Stimulated activated CD8-positive, alpha-beta memory T cell treated with anti-CD3 and anti-CD28 coated beads, Interleukin-7, amount 100 ng/mL, for 24 hours (primary cell): ENCODE measurements around the gene PNMA1.

Source experiments
- DNase-seq: peaks from one replicate; pipeline ENCODE4 v3.0.0-alpha.2; 2020; ENCODE audit warnings: low read depth

The PNMA1 gene

DNA sequence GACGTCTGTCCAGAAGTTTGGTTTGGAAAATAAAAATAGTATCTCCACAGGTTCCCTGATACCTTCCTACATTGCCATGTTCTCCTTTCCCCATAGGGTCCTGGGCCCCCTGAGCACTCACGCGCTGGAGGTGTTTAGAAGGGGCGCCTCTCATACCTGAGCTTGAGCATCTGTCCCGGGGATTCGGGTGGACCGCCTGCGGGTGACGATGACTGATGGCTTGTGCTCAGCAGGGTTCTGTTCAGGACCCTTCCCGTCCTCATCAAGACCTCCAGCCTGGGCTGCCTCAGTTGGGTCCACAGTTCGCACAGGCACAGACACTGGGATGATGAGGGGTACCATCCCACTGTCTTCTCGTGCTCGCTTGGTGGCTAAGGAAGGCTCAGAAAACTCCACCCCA is 22.7 kb upstream of the PNMA1 start:
- DNase-seq = no peak

DNA sequence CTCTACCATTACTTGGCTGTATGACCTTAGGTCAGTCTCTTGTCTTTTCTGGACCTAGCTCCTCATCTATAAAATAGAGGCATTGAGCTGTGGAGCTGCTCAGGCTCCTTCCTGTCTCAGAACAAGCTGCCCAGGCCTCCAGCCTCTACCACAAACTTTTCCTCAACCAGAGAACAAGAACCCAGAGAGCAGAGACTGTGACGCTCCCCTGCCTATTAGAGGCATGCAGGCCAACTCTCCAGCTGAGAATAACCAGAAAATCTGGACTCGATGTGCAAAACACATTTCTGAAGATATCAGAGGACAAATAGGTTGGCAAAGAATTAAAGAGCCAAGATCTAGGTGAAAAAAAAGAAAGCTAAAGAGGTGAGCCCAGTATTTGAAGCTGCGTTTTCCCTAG is 17.8 kb upstream of the PNMA1 start:
- no peak for DNase-seq

- DNase-seq = no peak
These were observed 16.9 kb upstream of the PNMA1 start for GRCh38 chr14:73731111-73731510.

DNA sequence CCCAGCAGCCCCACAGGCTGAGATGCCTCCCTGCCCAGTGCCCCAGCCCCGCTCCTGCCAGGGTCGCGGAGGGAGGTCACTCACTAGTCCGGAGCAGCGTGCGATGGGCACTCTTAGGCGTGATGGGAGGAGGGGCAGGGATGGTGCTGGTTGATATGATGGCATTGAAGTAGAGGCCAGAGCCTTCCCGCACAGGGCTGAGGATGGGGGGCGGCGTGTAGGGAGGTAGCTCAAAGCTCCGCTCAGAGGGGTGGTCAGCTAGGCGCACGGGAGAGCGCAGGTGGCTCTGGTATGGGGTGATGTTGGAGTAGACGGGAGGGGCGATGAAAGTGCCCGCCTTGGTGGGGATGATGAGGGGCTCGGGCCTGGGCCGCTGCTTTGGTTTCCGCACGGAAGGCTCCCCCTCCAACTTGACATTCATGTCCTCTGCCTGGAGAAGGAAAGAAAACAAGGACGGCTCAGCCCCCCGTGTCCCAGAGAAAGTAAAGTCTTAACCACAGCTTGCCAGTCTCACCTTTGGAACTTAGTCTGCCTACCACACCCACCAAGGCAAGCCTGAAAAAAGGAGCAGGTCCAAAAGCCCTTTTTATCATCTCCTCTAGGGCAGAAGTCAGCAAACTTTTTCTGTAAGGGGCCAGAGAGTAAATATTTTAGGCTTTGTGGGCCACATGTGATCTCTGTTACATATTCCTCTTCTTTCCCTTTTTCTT is 15.5 kb upstream of the PNMA1 start:
- DNase-seq = no peak

DNA sequence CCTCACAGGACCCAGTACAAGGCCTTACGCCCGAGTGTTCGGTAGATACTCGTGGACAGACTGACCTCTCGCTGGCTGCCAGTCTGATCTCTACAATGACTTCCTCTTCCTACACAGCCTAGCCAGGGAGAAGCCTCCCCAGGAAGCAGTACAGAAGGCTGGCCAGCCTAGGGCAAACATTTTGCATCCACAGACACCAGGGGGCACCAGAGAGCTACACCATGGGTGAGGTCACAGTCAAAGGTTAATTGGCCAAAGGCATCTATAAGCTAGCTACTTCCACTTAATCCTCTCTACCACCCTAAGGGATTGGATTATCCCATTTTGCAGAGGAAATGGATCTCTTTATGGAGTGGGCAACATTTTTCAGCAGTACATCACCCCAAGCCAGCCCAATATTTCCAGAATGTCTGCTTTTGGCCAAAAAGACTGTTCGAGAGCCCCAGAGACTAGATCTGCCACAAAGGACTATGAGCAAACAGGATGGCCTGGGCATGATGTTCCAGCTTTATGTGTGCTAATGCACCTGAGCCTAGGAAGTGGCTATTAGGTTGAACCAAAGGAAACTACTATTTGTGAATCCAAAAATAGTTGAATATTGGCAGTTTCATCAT is 14.6 kb upstream of the PNMA1 start:
- DNase-seq = peak; percentile 79

GRCh38 chr14:73727166-73727565 is 13.0 kb upstream of the PNMA1 start:
- DNase-seq = no peak

DNA sequence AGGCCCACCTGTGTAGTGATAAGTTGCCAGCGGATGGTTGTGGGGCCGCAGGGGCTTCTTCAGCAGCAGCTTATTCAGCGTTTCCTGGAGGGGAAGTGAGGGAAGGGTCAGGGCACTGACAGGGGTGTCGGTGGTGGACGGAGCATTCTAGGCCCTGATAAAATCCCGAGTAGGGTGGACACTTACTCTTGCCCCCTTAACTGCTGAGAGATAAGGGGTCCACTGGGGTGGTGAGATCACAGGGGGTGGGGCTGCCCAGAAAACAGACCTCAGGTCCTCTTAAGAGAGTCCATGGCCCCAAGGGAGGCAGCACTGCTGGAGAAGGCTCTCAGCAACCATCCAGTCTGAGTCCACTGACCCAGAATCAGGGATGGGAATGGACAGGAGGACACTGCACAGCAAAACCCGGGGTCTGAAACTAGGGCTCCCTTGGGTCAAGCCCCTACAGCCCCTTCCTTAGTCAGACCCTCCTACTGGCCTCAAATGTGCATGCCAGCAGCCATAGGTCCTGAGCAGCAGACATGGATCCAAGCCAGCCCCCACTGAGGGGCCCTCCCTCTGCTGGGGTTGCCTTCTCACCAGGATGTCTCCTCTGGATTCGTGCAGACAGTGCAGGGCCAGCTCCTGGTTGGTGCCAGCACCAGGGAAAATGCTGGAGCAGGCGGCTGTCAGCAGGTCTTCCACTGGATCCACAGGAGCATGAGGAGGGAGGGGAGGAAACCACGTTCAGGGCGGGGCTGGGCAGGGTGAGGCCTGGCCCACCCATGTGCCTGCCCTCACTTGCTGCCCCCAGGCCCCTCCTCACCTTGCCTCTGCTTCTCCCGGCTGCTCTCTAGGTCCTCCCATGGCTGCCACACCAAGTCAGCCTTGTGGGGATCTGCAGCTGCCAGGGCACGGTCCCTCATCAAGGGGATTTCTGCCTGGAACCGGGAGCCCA is 12.1 kb upstream of the PNMA1 start:
- DNase-seq = no peak

- DNase-seq = no peak
These were observed 11.2 kb upstream of the PNMA1 start for GRCh38 chr14:73725116-73726024.

- DNase-seq = no peak
These were observed 10.5 kb upstream of the PNMA1 start for GRCh38 chr14:73724696-73725095.

DNA sequence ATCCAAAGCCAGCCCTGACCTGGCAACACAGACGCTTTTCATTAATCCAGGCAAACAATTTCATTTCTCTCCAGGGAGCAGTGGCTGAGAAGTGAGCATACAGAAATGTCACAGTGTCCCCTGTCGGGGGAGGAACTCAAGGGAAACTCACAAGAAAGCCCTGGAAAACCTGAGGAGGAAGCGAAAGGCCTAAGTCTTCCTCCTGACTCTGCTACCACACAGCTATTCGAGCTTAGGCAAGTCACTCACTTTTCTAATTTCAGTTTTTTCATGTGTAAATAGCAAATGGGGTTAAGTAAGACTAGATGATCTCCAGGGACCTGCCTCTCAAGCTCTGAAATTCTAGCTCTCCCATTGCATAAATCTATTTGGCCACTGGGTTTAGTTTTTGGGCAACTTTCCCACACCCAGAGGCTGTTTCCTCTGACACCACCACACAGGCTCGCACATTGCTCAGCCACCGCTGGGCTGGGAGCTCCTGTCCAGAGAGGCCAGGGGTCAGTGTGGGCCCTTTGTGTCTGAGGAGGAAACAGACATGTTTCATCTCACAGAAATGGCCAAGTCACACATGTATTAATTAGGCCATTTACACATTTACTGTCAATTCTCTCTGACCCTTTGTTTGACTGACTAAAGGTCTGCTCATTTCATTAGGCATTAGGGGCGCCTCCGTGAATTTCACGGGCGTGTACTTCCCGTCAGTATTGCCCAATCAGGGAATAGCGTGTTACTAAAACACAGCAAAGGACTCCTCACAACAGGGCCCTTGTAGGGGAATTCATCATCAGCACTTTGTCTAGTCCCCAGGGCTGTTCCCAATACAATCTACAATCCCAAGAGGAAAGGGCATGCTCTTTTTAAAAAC is 9.8 kb upstream of the PNMA1 start:
- no peak for DNase-seq

DNA sequence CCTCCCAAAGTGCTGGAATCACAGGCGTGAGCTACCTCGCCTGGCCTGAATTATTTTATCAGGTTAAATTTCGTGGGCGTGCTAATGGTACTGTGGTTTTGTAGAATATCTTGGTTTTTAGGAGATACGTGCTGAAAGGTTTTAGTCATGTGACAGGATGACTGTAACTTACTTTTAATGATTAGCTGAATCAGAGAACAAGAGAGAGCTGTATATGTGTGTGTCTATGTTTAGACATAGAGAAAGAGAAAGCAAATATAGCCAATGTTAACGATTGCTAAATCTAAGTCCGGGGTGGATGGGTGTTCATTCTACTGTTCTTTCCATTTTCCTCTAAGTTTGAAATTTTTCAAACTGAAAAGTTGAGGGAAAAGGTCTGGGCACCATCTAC is 9.2 kb upstream of the PNMA1 start:
- no peak for DNase-seq

DNA sequence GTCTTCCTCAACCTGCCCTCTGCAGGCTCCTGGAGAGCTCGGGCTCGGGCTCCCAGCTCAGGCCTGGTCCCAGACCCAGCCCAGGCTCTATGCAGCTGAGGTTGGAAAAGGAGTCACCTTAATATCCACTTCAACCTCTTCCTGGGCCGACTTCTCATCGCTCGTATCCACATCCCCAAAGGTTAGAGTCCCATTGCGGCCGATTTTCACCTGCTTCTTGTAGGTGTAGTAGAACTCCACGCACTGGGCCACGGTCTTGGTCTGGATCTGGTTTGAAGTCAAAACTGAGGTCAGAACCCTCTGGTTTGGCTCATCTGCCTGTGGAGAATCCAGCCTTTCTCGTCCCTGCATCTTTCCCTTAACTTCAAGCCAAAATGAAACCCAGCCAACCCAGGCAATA is 8.4 kb upstream of the PNMA1 start:
- no peak for DNase-seq

GRCh38 chr14:73721101-73721821 is 7.1 kb upstream of the PNMA1 start:
- DNase-seq = no peak

DNA sequence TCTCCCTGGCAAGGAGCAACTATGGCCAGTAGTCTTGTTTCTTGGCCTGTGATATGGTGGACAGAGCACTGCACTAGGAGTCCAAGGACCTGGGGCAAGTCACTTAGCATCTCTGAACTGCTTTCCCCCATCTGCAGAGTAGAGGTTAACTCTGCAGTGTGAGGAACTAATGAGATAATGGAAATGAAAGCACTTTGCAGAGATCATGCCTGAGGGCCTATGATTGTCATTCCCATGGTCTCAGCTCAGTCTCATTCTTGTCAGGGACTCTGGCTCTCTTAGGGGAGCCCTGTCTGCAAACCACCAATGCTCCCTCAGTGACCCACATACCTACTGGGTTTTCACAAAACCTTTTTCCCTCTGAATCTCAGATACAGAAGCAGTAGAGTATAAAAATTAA is 6.5 kb upstream of the PNMA1 start:
- no peak for DNase-seq

DNA sequence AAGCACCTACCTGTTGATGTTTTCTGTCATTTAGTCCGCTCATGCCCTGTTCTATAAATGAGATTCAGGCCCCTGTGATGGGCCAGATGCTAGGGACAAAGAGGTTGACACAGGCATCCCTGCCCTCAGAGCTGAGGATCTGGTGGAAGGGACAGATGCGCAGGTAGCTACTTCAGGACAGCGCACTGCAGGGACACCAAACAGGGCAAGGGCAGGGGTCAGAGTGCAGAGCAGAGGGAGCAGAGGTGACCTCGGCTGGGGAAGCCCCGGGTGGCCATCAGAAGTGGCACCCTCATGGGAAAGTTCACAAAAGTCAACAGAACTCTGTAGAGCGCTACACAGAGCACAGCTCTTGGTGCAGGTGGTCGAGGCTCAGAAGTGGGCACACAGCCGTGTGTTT is 5.6 kb upstream of the PNMA1 start:
- no peak for DNase-seq

GRCh38 chr14:73719361-73719760 is 5.2 kb upstream of the PNMA1 start:
- no peak for DNase-seq

DNA sequence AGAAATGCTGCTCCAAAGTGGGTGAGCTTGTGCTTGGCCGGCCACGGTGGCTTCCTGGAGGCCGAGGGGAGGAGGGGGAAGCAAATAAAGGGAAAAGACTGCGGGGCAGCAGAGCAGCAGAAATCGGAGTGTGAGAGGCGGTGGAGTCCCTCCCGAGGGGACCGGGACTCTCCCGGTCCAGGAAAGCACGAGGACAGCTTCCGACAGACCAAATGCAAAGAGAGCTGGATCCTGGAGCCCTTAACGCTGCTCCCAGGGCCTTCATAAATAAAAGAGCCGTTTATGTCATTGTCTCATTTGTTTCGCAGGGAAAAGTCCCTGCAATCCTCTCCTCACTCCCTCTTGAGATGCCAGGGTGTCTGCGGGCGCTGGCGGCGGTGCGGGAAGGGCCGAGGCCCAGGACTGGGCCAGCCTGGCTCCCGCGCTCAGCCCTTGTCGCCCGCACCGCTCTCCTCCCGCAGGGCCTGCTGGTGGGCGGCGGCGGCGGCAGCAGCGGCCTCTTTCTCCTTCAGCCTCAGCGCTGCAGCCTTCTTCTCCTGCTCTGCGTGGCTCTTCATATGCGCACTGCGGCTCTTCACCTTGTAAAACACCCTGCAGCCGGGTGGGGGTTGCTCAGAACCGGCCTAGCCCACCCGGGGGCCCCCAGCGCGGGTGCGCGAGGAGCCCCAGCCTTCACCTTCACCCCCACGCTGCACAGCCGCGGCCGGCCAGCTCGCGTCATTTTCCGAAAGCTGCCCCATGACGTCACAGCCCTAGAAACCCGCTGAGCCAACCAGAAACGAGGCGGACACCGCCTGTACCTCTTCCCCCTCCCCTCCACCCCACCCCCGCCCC is 4.5 kb upstream of the PNMA1 start:
- no peak for DNase-seq

- no peak for DNase-seq
These were observed 3.7 kb upstream of the PNMA1 start for GRCh38 chr14:73717711-73718417.

GRCh38 chr14:73717266-73717665 is 3.1 kb upstream of the PNMA1 start:
- no peak for DNase-seq
